Measurements from ENCODE around the gene DNAJC24. TPM values are rescaled to one million over a fixed set of nuclear protein-coding genes. Genes with fewer than 3 reads are reported as not detected.

Gene DNAJC24
- total and polyA plus RNA-seq, 2 of the 4 experiments (the other 2 are of a cell fraction) = 8.2 to 8.9 TPM

- Histone ChIP-seq H3K4ac (ENCODE audit: low read depth, low read length) (no peak overlapping the region), H3K56ac (ENCODE audit: extremely low read depth, insufficient read depth, low read length) (no peak overlapping the region), H3K4me3 (ENCODE audit: insufficient read depth, low read depth, low read length) (no peak overlapping the region), H3K4me2 (ENCODE audit: low read depth, low read length) (no peak overlapping the region), H4K8ac (ENCODE audit: low read depth in 2 of 2, low read length in 2 of 2) (no peak overlapping the region), H2AK5ac (ENCODE audit: low read depth, low read length) (no peak overlapping the region), H2AFZ (replicated peaks; ENCODE audit: low read length, poor library complexity) (no peak overlapping the region), H3K4me1 (ENCODE audit: control insufficient read depth, insufficient read depth, low read length) (no peaks in the 10 kb centered on the region; the same call in 1 of the 2 replicates), H3K23ac (ENCODE audit: low read depth, low read length) (no peak overlapping the region), H3K79me1 (ENCODE audit: low read depth in 1 of 2, low read length in 2 of 2) (no peaks in the 10 kb centered on the region), H3K9me1 (ENCODE audit: insufficient read depth, low read length) (no peaks in the 10 kb centered on the region), H2BK5ac (ENCODE audit: low read depth, low read length, poor library complexity, severe bottlenecking) (no peak overlapping the region), H2BK20ac (ENCODE audit: low read depth, low read length) (no peak overlapping the region), H3K27me3 (ENCODE audit: control insufficient read depth, insufficient read depth, low read length) (no peaks in the 10 kb centered on the region), H3K27ac (ENCODE audit: insufficient read depth, low read length) (no peak overlapping the region), H3K18ac (ENCODE audit: low read depth, low read length) (no peak overlapping the region), H4K20me1 (ENCODE audit: insufficient read depth, low read length) (no peaks in the 10 kb centered on the region), H4K5ac (ENCODE audit: low read depth, low read length) (no peak overlapping the region), H3K9me3 (ENCODE audit: control insufficient read depth, insufficient read depth, low read length) (no peaks in the 10 kb centered on the region), H2BK15ac (ENCODE audit: low read depth, low read length) (no peak overlapping the region), H4K91ac (ENCODE audit: insufficient read depth, low read depth, low read length) (no peak overlapping the region), H3K14ac (replicated peaks; ENCODE audit: low read depth, low read length) (no peak overlapping the region), H3K36me3 (ENCODE audit: control insufficient read depth, insufficient read depth, low read length) (no peaks in the 10 kb centered on the region), H2AK9ac (replicated peaks; ENCODE audit: low read depth, low read length, poor library complexity) (no peak overlapping the region), H3K9ac (ENCODE audit: low read depth, low read length) (no peak overlapping the region), H2BK120ac (ENCODE audit: low read depth, low read length) (no peak overlapping the region)
- DNase-seq (no peak), ATAC-seq (ENCODE audit: low read depth) (no peak)
- dilution Hi-C loops (cut with HindIII; ENCODE audit: low sequenced_read_pairs, unreplicated experiment) = no loop called here
- ChIA-PET CTCF (no interaction called here), POLR2A (ENCODE audit: unreplicated experiment) (no interaction called here)
- in situ Hi-C loops (cut with MboI; ENCODE audit: low sequenced_read_pairs) = no loop called here
- intact Hi-C loops (cut with micrococcal nuclease) = no loop called here
- TF ChIP-seq SMC3 (IDR thresholded peaks at IDR 0.05; ENCODE audit: low read depth, low read length) (no peak), MAZ (IDR thresholded peaks at IDR 0.05; ENCODE audit: borderline replicate concordance, low read depth, low read length) (no peak), BHLHE40 (IDR thresholded peaks at IDR 0.05; ENCODE audit: low read depth, low read length) (no peak), RAD21 (IDR thresholded peaks at IDR 0.05; ENCODE audit: low read length) (no peak), ELK1 (IDR thresholded peaks at IDR 0.05; ENCODE audit: borderline replicate concordance, low read depth, low read length) (no peak), RFX5 (IDR thresholded peaks at IDR 0.05; ENCODE audit: low read depth, low read length) (no peak), POLR2A (IDR thresholded peaks at IDR 0.05; ENCODE audit: low read depth, low read length) (no peak), USF2 (IDR thresholded peaks at IDR 0.05; ENCODE audit: low read depth, low read length) (no peak), CEBPB (IDR thresholded peaks at IDR 0.05; ENCODE audit: low read depth, low read length) (no peak), MAFK (IDR thresholded peaks at IDR 0.05; ENCODE audit: low read depth, low read length) (no peak), RCOR1 (IDR thresholded peaks at IDR 0.05; ENCODE audit: insufficient replicate concordance, low read length) (no peak), FOS (IDR thresholded peaks at IDR 0.05; ENCODE audit: low read depth, low read length) (no peak), CHD1 (IDR thresholded peaks at IDR 0.05; ENCODE audit: low read depth, low read length) (no peak), CTCF (conservative IDR thresholded peaks at IDR 0.05; ENCODE audit: low read depth, low read length) (no peak), MXI1 (IDR thresholded peaks at IDR 0.05; ENCODE audit: borderline replicate concordance, low read depth, low read length) (no peak), NFE2L2 (IDR thresholded peaks at IDR 0.05; ENCODE audit: low read depth, low read length) (no peak)
- no CpG with 5 or more reads among the region's 4 CpGs for WGBS, 2 experiments (ENCODE audit: extremely low coverage in 2 of 2, insufficient read length in 1 of 2)
- BruUV-seq (replicated peaks) = no TSS peak
These were observed 76.0 kb downstream of the DNAJC24 start for GRCh38 chr11:31445621-31446020.

Measured in IMR-90 (cell line).